HG03469 (cell line): ENCODE measurements around the gene DEGS2.

ENCODE experiments used
- ATAC-seq: cut with Tn5 transposase; IDR thresholded peaks from one replicate; pipeline ENCODE4 v1.9.1; 2021; ENCODE audit warnings: mild to moderate bottlenecking, moderate library complexity, moderate number of reproducible peaks; ENCODE audit not compliant: unreplicated experiment

The DEGS2 gene

DNA sequence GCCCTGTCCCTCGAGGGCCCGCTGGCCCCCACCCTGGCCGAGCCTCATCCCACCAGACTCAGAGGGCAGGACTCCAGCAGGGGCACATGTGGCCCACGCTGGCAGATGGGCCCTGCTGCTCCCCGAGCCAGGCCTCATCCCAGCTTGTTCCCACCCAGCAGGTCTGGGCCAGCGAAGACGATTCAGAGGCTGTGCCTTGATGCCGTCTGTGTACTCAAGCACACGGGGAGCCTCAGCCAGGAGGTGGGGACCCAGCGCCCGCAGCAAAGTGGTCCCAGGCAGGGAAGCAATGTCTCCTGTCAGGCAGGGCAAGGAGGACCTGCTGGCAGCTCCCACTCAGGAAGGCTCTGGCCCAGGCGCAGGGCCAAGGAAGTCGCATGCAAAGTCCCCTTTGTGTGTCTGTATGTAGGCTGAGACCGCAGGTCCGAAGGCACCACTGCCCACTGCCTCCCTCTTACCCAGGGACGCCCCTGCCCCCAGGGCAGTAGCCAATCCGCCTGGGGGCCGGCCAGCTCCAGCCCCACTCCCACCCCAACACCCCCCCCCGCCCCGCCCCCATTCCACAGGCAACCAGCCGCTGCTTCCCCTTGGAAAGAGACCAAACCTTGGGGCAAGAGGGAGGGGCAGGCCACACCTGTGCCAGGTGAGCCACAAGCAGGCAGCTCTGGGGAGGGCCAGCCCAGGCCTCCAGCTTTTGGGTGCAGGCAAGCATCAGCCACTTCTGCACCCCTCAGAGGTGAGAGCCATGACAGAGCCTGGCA lies 9.4 kb downstream of the DEGS2 start:
- no peak for ATAC-seq

DNA sequence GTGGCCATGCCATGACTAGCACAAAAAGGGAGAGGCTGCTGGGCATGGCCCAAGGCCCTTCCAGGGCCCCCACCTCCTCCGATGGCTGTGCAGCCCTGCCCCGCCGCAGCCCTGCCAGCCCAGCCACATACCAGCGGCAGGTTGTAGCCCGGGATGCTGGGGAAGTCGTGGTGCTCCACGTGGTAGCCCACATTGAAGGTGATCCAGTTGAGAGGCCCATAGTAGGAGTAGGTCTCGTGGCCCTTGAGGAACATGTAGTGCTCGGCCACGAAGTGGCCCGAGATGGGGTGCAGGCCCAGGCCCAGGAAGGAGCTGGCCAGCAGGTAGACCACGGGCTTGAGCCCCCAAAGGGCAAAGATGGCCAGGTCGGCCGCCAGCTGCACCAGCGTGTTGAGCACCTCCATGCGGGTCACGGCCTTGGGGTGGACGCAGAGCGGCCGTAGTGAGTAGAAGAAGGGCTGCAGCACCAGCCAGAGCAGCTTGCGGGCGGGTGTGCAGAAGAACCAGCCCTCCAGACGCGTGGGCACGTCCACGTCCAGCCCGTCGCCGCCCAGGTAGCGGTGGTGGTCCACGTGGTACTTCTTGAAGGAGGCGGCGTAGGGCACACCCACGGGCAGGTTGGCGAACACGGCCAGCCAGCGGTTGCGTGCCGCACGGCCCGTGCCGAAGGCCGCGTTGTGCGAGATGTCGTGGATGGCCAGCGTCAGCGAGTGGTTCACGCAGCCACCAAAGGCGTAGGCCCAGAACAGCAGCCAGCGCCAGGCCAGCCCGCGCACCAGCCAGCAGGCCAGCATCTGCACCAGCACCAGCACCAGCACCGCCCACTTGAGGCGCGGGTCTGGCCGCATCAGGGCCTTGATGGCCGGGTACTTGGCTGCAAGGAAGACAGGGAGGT lies 10.4 kb downstream of the DEGS2 start:
- ATAC-seq = no peak

DNA sequence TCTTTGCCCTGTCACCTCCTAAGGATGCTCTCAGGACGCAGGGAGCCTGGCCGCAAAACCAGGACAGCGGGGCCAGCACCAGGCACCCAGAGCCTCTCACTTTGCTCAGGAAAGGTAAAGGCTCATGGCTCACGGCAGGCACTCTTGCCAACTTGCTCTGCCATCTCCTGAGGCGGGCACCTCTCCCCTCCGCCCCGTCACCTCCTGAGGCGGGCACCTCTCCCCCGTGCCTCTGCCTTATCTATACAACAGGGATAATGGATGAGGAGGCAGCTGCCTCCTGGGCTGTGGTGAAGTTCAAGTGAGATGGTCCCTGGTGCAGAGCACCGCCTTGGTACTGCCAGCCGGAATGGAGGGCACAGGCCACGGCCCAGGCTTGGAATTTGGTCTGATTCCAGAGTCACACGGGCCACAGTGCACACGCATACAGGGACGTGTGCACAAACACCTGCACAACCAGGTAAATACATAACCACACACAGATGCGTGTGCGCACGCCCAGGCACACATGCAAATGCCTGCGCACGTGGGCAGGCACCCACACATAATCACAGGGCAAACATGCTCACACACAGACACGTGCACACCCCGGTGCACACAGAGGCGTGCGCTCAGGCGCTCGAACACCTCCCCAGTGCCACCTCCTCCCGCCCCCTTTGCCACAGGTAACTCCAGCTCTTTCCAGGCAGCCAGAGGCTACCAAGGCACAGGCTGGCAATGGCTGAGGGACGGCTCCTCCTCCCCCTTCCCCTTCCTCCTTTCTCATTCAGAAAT lies 11.6 kb downstream of the DEGS2 start:
- no peak for ATAC-seq

DNA sequence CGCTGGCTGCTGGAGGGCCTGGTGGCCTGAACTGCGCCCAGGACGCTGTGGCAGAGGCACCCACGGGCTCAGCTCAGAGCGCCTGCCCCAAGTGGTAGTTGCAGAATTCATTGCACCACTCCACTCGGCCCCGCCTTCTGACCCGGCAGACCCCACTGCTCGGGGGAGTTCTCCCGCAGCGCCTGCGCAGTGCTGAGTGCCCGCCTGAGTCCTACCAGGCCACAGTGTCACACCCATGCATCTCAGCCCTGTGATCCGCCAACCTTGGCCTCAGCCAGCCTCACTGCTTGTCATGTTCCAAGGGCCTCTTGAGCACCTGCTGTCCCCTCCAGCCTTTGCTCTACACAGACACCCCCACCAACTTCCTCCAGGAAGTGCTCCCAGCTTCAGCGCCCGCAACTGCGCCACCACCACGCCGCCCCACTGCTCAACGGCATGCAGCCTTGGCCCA lies 12.2 kb downstream of the DEGS2 start:
- no peak for ATAC-seq

GRCh38 chr14:100146531-100147091 lies 12.8 kb downstream of the DEGS2 start:
- ATAC-seq = no peak

- no peak for ATAC-seq
Observed at GRCh38 chr14:100145682-100146464, 13.6 kb downstream of the DEGS2 start.

GRCh38 chr14:100144996-100145646 lies 14.3 kb downstream of the DEGS2 start:
- ATAC-seq = no peak

- no peak for ATAC-seq
Observed at GRCh38 chr14:100144645-100144995, 14.8 kb downstream of the DEGS2 start.

DNA sequence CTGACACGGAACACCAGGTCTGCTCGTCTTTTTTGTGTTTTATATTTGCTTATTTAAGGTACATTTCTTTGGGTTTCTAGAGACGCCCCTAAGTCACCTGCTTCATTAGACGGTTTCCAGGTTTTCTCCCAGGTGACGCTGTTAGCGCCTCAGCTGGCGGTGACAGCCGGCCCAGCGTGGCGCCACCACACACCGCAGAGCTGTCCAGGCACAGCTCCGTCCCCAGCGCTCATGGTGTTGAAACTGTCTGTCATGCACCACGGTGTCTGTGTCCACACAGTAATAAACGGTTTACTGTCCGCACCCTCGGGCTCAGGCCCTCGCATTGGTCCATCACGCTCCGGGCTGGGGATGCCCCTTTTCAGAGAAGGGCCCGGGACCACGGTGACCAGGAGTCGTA lies 15.5 kb downstream of the DEGS2 start:
- no peak for ATAC-seq

DNA sequence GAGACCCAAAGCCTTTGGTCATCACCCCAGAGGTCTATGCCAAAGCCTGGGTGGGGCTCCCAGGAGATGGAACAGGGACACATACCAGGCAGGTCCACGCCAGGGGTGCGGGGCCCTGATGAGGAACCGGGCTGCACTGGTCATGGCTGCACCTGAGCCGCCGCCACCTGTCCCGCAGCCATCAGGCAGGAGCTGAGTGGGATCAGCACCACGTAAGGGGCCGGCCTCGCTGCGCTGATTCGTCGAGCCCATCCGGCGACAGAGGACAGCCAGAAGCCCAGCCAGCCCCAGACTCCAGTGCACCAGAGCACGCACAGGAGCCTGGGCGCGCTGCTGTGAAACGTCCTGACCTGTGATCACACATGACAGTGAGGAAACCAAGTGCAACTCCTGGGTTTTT lies 15.9 kb downstream of the DEGS2 start:
- no peak for ATAC-seq

GRCh38 chr14:100142073-100143040 lies 17.1 kb downstream of the DEGS2 start:
- ATAC-seq = no peak

DNA sequence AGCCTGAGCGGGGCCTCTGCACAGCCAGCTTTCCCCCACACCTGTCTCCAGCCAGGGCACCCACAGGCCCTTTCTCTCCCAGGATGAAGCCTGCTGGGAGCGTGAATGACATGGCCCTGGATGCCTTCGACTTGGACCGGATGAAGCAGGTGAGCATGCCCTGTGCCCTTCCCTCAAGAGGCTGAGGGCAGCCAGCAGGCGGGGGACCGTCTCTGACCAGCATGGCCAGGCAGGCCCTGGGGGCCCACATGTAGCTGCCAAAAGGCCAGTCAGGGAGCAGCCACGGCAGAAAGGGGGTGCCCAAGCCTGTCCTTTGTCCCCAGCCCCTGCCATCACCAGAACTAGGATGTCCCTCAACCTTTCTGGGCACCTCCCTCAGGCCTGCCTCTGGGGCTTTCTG lies 18.3 kb downstream of the DEGS2 start:
- no peak for ATAC-seq

- no peak for ATAC-seq
Observed at GRCh38 chr14:100140452-100141078, 18.9 kb downstream of the DEGS2 start.

DNA sequence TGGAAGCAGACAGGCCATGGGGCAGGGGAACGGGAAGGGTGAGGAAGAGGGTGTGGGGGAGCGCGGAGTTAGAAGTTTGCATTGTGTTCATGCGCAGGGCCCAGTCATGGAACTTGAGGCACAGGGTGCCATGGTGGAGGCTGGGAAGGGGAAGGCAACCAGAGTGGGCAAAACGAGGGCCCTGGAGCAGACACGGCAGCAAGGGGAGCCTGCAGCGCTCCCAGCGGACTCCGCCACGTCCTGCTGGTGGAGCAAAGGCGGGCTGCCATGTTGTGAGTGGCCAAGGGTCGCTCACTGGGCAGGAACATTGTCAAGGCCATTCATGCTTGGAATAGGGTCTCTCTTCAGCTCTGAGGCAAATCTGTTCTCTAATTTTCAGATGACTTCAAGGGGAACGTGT lies 20.5 kb downstream of the DEGS2 start:
- ATAC-seq = no peak

- ATAC-seq = no peak
Observed at GRCh38 chr14:100138082-100138787, 21.2 kb downstream of the DEGS2 start.

DNA sequence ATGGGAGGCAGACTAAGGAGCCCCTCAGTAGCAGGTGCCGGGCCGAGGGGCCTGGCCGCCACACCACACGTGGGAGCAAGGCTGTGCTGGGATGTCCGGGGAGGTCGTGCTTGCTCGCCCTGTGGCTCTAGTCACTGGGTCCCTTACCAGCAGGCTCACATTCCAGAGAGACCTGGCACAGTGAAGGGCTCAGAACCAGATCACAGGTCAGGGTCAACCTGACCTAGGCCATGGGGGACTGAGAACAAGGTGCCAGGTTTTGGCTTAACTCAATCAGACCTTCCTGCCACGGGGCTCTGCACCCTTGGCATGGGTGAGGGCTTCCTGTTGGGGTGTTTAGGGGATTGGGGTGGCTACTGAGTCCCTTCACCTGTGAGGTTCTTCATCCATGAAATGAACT lies 22.3 kb downstream of the DEGS2 start:
- no peak for ATAC-seq

DNA sequence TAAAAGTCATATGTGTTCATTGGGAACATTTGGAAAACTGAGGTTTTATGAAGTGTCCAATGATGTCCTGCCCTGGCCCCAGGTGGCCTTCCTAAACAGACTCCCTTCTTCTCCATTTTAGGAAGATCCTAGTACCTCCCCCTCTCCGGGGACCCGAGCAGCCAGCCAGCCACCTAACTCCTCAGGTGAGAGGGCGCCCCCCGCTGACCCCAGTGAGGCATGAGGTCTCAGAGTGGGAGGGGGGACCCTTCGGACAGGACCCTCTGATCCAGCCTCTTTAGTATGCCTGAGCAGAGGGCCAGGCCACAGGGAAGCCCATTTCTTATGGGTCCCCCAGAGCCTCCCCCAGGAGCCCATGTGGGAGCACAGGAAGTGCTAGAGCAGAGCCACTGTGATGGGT lies 23.7 kb downstream of the DEGS2 start:
- no peak for ATAC-seq

- no peak for ATAC-seq
Observed at GRCh38 chr14:100135073-100135472, 24.4 kb downstream of the DEGS2 start.
